Small intestine (tissue), 7 donors: ENCODE measurements around the gene PGAM5. TPM values are rescaled to one million over a fixed set of nuclear protein-coding genes. Genes with fewer than 3 reads are reported as not detected.
A peak's percentile ranks its signal among the peaks of the same experiment; 100 is the strongest.

Experiments used
- DNase-seq, 2 donors: peaks; one replicate each; pipeline versions ENCODE4 v3.0.0 to v3.0.0-alpha.2; 2013
- FAIRE-seq: peaks from 2 replicates; lab custom pipeline; 2012; peaks lifted over from hg19 to GRCh38; lab: Jason Lieb, UNC
- H3K27ac ChIP-seq, 3 donors: one replicate each; pipeline ENCODE4 v1.5.1; 2013; ENCODE audit warnings: low read length in 2 of 3, mild to moderate bottlenecking in 2 of 3, control low read depth in 1 of 3, inconsistent platforms in 1 of 3, low read depth in 1 of 3, moderate library complexity in 1 of 3
- H3K27me3 ChIP-seq, 3 donors: one replicate each; pipeline ENCODE4 v1.6.1; 2013; ENCODE audit warnings: low read length in 3 of 3, inconsistent platforms in 1 of 3; ENCODE audit not compliant: control insufficient read depth in 3 of 3, insufficient read depth in 3 of 3
- H3K36me3 ChIP-seq, 3 donors: one replicate each; pipeline ENCODE4 v1.6.1; 2013; ENCODE audit warnings: low read length in 3 of 3, inconsistent platforms in 1 of 3, low read depth in 1 of 3, mild to moderate bottlenecking in 1 of 3, moderate library complexity in 1 of 3; ENCODE audit not compliant: control insufficient read depth in 3 of 3, insufficient read depth in 2 of 3
- H3K4me1 ChIP-seq, 3 donors: one replicate each; pipeline ENCODE4 v1.6.1; 2013; ENCODE audit warnings: low read length in 2 of 3, inconsistent platforms in 1 of 3, low read depth in 1 of 3, mild to moderate bottlenecking in 1 of 3, moderate library complexity in 1 of 3; ENCODE audit not compliant: control insufficient read depth in 3 of 3, insufficient read depth in 2 of 3
- H3K4me3 ChIP-seq, 3 donors: one replicate each; pipeline ENCODE4 v1.5.1; 2013; ENCODE audit warnings: low read length in 3 of 3, control low read depth in 1 of 3, inconsistent platforms in 1 of 3, low read depth in 1 of 3, mild to moderate bottlenecking in 1 of 3, moderate library complexity in 1 of 3
- H3K9me3 ChIP-seq, 2 donors: one replicate each; pipeline ENCODE4 v1.6.1; 2013; ENCODE audit warnings: low read depth in 1 of 2, low read length in 1 of 2; ENCODE audit not compliant: control insufficient read depth in 2 of 2, insufficient read depth in 1 of 2
- WGBS, 3 donors: extraction: QIAGEN DNeasy Blood & Tissue Kit; methylation state at CpG; one replicate each; pipeline ENCODE4 v1.1.7; 2013; 5-methylcytosine and 5-hydroxymethylcytosine counted together
- polyA plus RNA-seq, 4 donors: library from polyadenylated mRNA; stranded (reverse) in 3 of 4; unstranded in 1 of 4; fragments of 200-250 nt in 3 of 4; fragments of 120-200 nt in 1 of 4; gene quantifications; one replicate each; pipeline versions ENCODE4 v1.2.1 to v1.2.3, GENCODE V29; 2013
- donor health status: healthy with polysubstance abuse.
- donor health status: control.
- donor health status: control.
- donor health status: Bipolar disorder and iron deficiency.
- donor health status: healthy.

PGAM5 gene
- polyA plus RNA-seq, 4 donors: 9.5 to 35.5 (median 15.8) TPM

- DNase-seq (no peak), FAIRE-seq (no peak)
- Histone ChIP-seq H3K4me3 (no peak overlapping the region), H3K27me3 (no peaks in the 10 kb centered on the region), H3K9me3 (no peaks in the 10 kb centered on the region), H3K4me1 (peaks cover 0 to 3% (median 0%) of the 10 kb centered on the region in 3 donors), H3K27ac (no peak overlapping the region), H3K36me3 (peaks cover 0 to 13% (median 0%) of the 10 kb centered on the region in 3 donors)
- WGBS, 3 donors: 60 to 78% (median 73%) methylated on average over 11 of the region's 11 CpGs
Measured at GRCh38 chr12:132765361-132765760, 54.7 kb downstream of the PGAM5 start.

- H3K4me3 ChIP-seq: no peak overlapping the region
- no peaks in the 10 kb centered on the region for H3K9me3 ChIP-seq
- H3K36me3 ChIP-seq: peaks cover 0 to 21% (median 0%) of the 10 kb centered on the region in 3 donors
- FAIRE-seq: no peak
- no peaks in the 10 kb centered on the region for H3K27me3 ChIP-seq
- H3K27ac ChIP-seq: peak overlapping the region in 2 of 3 donors; percentile 42 to 56
- DNase-seq: peak in 1 of 2 donors; percentile 38
- peaks cover 0 to 3% (median 0%) of the 10 kb centered on the region in 3 donors for H3K4me1 ChIP-seq
- 58 to 67% (median 61%) methylated on average over 27 of the region's 27 CpGs for WGBS, 3 donors
Measured at GRCh38 chr12:132766380-132767085, 55.9 kb downstream of the PGAM5 start.

- Histone ChIP-seq H3K4me3 (no peak overlapping the region), H3K27ac (peak overlapping the region in 1 of 3 donors; percentile 61), H3K4me1 (no peaks in the 10 kb centered on the region), H3K36me3 (peaks cover 9 to 63% (median 15%) of the 10 kb centered on the region in 3 donors), H3K27me3 (no peaks in the 10 kb centered on the region), H3K9me3 (no peaks in the 10 kb centered on the region)
- DNase-seq (peak in 1 of 2 donors; percentile 20), FAIRE-seq (no peak)
- 77 to 90% (median 84%) methylated on average over 15 of the region's 15 CpGs for WGBS, 3 donors
Measured at GRCh38 chr12:132771126-132771838, 60.6 kb downstream of the PGAM5 start.

Other genes with a start within 250 kb of the PGAM5 start
- gene FBRSL1, start 220.7 kb upstream of the PGAM5 start, polyA plus RNA-seq: 10 to 100 TPM; 24.3 to 59.5 (median 32.5) TPM
- under 1 TPM in 2 of 4 donors, not detected in 2; 0.21 to 0.85 TPM for gene LRCOL1, start 100.3 kb upstream of the PGAM5 start, polyA plus RNA-seq
- gene P2RX2, start 92.1 kb upstream of the PGAM5 start, polyA plus RNA-seq: 10 to 100 TPM in 1 of 4 donors, 1 to 10 TPM in 1, not detected in 2; 1.9 to 17.7 TPM
- 10 to 100 TPM; 23.6 to 58.6 (median 34.0) TPM for gene POLE, start 23.5 kb upstream of the PGAM5 start, polyA plus RNA-seq
- 100 to 1,000 TPM in 2 of 4 donors, 10 to 100 TPM in 2; 47.2 to 121 (median 80.8) TPM for gene PXMP2, start 23.3 kb upstream of the PGAM5 start, polyA plus RNA-seq
- 10 to 100 TPM; 22.2 to 49.9 (median 39.0) TPM for gene ANKLE2, start 51.0 kb downstream of the PGAM5 start, polyA plus RNA-seq
- gene GOLGA3, start 118.0 kb downstream of the PGAM5 start, polyA plus RNA-seq: 10 to 100 TPM in 3 of 4 donors, 1 to 10 TPM in 1; 7.3 to 35.1 (median 15.5) TPM
- gene CHFR, start 176.8 kb downstream of the PGAM5 start, polyA plus RNA-seq: 10 to 100 TPM; 23.9 to 43.4 (median 31.8) TPM
- 10 to 100 TPM in 1 of 4 donors, 1 to 10 TPM in 2, under 1 TPM in 1; 0.81 to 19.6 (median 2.8) TPM for gene ZNF605, start 245.5 kb downstream of the PGAM5 start, polyA plus RNA-seq